H1 (cell line): ENCODE results near the gene ZNF763. TPM values are rescaled to one million over a fixed set of nuclear protein-coding genes. Genes with fewer than 3 reads are reported as not detected.

Source experiments
- CTCF ChIA-PET: fragments of 300-600 bp; sonication (Branson Sonifier 250); formaldehyde crosslinking; loops from one replicate; lab custom pipeline; 2021; ENCODE audit not compliant: partially characterized antibody; lab: Charles Lee
- POLR2A ChIA-PET: fragments of 300-600 bp; sonication (Branson Sonifier 250); formaldehyde crosslinking; loops from one replicate; lab custom pipeline; 2021; ENCODE audit warnings: inconsistent platforms; ENCODE audit not compliant: partially characterized antibody; lab: Charles Lee
- DNase-seq, 2 experiments: peaks; one replicate each; pipeline versions ENCODE4 v3.0.0 to v3.0.0-alpha.2; 2010 to 2022; ENCODE audit warnings: low spot score in 2 of 2, low read depth in 1 of 2, mixed read lengths in 1 of 2
- FAIRE-seq: peaks from 2 replicates; lab custom pipeline; 2011; peaks lifted over from hg19 to GRCh38; lab: Jason Lieb, UNC
- H2AFZ ChIP-seq: 2 replicates; pipeline ENCODE4 v1.8.1; 2012; ENCODE audit warnings: low read length, inconsistent platforms
- H2AK5ac ChIP-seq: 2 replicates; pipeline ENCODE4 v1.6.1; 2013; ENCODE audit warnings: low read depth, low read length
- H2BK120ac ChIP-seq: replicated peaks from 2 replicates; pipeline ENCODE3; 2013; ENCODE audit warnings: low read depth, low read length, inconsistent platforms
- H2BK12ac ChIP-seq: 2 replicates; pipeline ENCODE4 v1.6.1; 2013; ENCODE audit warnings: low read depth, low read length
- H2BK15ac ChIP-seq: 2 replicates; pipeline ENCODE4 v1.6.1; 2013; ENCODE audit warnings: low read length
- H2BK20ac ChIP-seq: 2 replicates; pipeline ENCODE4 v1.6.1; 2013; ENCODE audit warnings: low read length
- H2BK5ac ChIP-seq: 2 replicates; pipeline ENCODE4 v1.6.1; 2013; ENCODE audit warnings: low read depth, low read length
- H3K14ac ChIP-seq: 2 replicates; pipeline ENCODE4 v1.6.1; 2013; ENCODE audit warnings: inconsistent platforms; ENCODE audit not compliant: insufficient read length
- H3K18ac ChIP-seq: 2 replicates; pipeline ENCODE4 v1.6.1; 2013; ENCODE audit warnings: low read length; ENCODE audit errors: extremely low read depth
- H3K23ac ChIP-seq: 2 replicates; pipeline ENCODE4 v1.6.1; 2013; ENCODE audit warnings: inconsistent platforms; ENCODE audit not compliant: insufficient read length
- H3K23me2 ChIP-seq: 2 replicates; pipeline ENCODE4 v1.6.1; 2013; ENCODE audit warnings: low read depth, low read length
- H3K27ac ChIP-seq: 2 replicates; pipeline ENCODE4 v1.6.1; 2011; ENCODE audit warnings: low read depth, low read length, inconsistent platforms
- H3K27me3 ChIP-seq, 4 experiments: replicated peaks in 1 of 4; 1 replicate in 1 of 4; 2 replicates in 3 of 4; pipeline versions ENCODE4 v1.6.1 to v1.8.1; 2011 to 2013; ENCODE audit warnings: low read length in 3 of 4, mild to moderate bottlenecking in 3 of 4, inconsistent platforms in 2 of 4, mixed read lengths in 2 of 4, moderate library complexity in 1 of 4; ENCODE audit not compliant: control insufficient read depth in 3 of 4, insufficient read depth in 3 of 4; ENCODE audit errors: extremely low read depth in 1 of 4
- H3K36me3 ChIP-seq, 4 experiments: 2 replicates each; pipeline versions ENCODE4 v1.6.1 to v1.8.1; 2011 to 2013; ENCODE audit warnings: mild to moderate bottlenecking in 4 of 4, low read length in 3 of 4, moderate library complexity in 2 of 4, control low read depth in 1 of 4, inconsistent platforms in 1 of 4; ENCODE audit not compliant: insufficient read depth in 4 of 4, control insufficient read depth in 2 of 4
- H3K4ac ChIP-seq: replicated peaks from 2 replicates; pipeline ENCODE3; 2013; ENCODE audit warnings: low read length, low read depth, mixed read lengths, inconsistent platforms; ENCODE audit not compliant: insufficient read length
- H3K4me1 ChIP-seq, 4 experiments: replicated peaks in 1 of 4; 1 replicate in 1 of 4; 2 replicates in 3 of 4; pipeline versions ENCODE4 v1.6.1 to v1.8.1; 2011 to 2013; ENCODE audit warnings: low read length in 3 of 4, inconsistent platforms in 2 of 4, mixed read lengths in 1 of 4; ENCODE audit not compliant: insufficient read depth in 4 of 4, control insufficient read depth in 3 of 4
- H3K4me2 ChIP-seq, 2 experiments: 2 replicates each; pipeline versions ENCODE4 v1.6.1 to v1.8.1; 2011 to 2013; ENCODE audit warnings: low read depth in 2 of 2, low read length in 2 of 2, control low read depth in 1 of 2, inconsistent platforms in 1 of 2, mild to moderate bottlenecking in 1 of 2; ENCODE audit not compliant: insufficient read depth in 1 of 2
- H3K4me3 ChIP-seq, 4 experiments: fragments of 200-600, 300-600 bp in 1 of 4; sonication (generic), shearing (Covaris generic), sonication (Bioruptor Twin) in 1 of 4; 2 replicates each; pipeline versions ENCODE4 v1.5.1 to v1.8.1; 2011 to 2016; ENCODE audit warnings: low read length in 4 of 4, low read depth in 3 of 4, control low read depth in 2 of 4, inconsistent platforms in 2 of 4, mild to moderate bottlenecking in 2 of 4, mixed read lengths in 1 of 4, moderate library complexity in 1 of 4; ENCODE audit not compliant: insufficient read depth in 2 of 4; ENCODE audit errors: extremely low read depth in 1 of 4
- H3K56ac ChIP-seq: replicated peaks from 2 replicates; pipeline ENCODE3; 2013; ENCODE audit warnings: low read depth, mild to moderate bottlenecking, mixed read lengths, low read length, inconsistent platforms; ENCODE audit not compliant: insufficient read length
- H3K79me1 ChIP-seq: 2 replicates; pipeline ENCODE4 v1.6.1; 2013; ENCODE audit warnings: low read depth, low read length, control low read depth
- H3K79me2 ChIP-seq, 2 experiments: 2 replicates each; pipeline versions ENCODE4 v1.6.1 to v1.8.1; 2012 to 2013; ENCODE audit warnings: low read length in 2 of 2, mild to moderate bottlenecking in 2 of 2, inconsistent platforms in 1 of 2; ENCODE audit not compliant: insufficient read depth in 2 of 2, control insufficient read depth in 1 of 2
- H3K9ac ChIP-seq, 4 experiments: replicated peaks in 1 of 4; 1 replicate in 1 of 4; 2 replicates in 3 of 4; pipeline versions ENCODE4 v1.6.1 to v1.8.1; 2011 to 2013; ENCODE audit warnings: low read depth in 3 of 4, low read length in 3 of 4, control low read depth in 2 of 4, mild to moderate bottlenecking in 2 of 4, moderate library complexity in 2 of 4, inconsistent platforms in 1 of 4; ENCODE audit errors: extremely low read depth in 1 of 4
- H3K9me3 ChIP-seq, 2 experiments: 2 replicates each; pipeline versions ENCODE4 v1.6.1 to v1.8.1; 2012 to 2013; ENCODE audit warnings: mild to moderate bottlenecking in 2 of 2, moderate library complexity in 2 of 2, control low read depth in 1 of 2, inconsistent platforms in 1 of 2, low read depth in 1 of 2, low read length in 1 of 2, mixed read lengths in 1 of 2; ENCODE audit not compliant: insufficient read depth in 2 of 2
- H4K20me1 ChIP-seq, 2 experiments: replicated peaks in 1 of 2; 2 replicates each; pipeline versions ENCODE3 to v1.8.1; 2011 to 2013; ENCODE audit warnings: inconsistent platforms in 2 of 2, low read length in 2 of 2, mild to moderate bottlenecking in 1 of 2; ENCODE audit not compliant: insufficient read depth in 2 of 2, control insufficient read depth in 1 of 2
- H4K5ac ChIP-seq: 2 replicates; pipeline ENCODE4 v1.6.1; 2013; ENCODE audit warnings: low read length, low read depth, mixed read lengths, inconsistent platforms; ENCODE audit not compliant: insufficient read length
- H4K8ac ChIP-seq: 2 replicates; pipeline ENCODE4 v1.8.0; 2013; ENCODE audit warnings: mild to moderate bottlenecking, moderate library complexity, low read length, inconsistent platforms; ENCODE audit not compliant: insufficient read depth; ENCODE audit errors: extremely low read depth
- H4K91ac ChIP-seq: replicated peaks from 2 replicates; pipeline ENCODE3; 2013; ENCODE audit warnings: low read length, mixed read lengths, inconsistent platforms; ENCODE audit not compliant: insufficient read length
- CBX8 ChIP-seq: fragments of 300-800, 300-1000 bp; sonication (generic); IDR thresholded peaks from 2 replicates; pipeline ENCODE4 v1.7.1; 2016; ENCODE audit warnings: low read depth, low read length, borderline replicate concordance
- CEBPB ChIP-seq: IDR thresholded peaks from 2 replicates; pipeline ENCODE4 v1.6.1; 2012; ENCODE audit warnings: low read depth, low read length
- CHD1 ChIP-seq: IDR thresholded peaks from 2 replicates; pipeline ENCODE4 v1.6.1; 2012; ENCODE audit warnings: low read depth, low read length, improper control_type of control experiment
- CHD2 ChIP-seq: IDR thresholded peaks from 2 replicates; pipeline ENCODE4 v1.6.1; 2012; ENCODE audit warnings: low read length, improper control_type of control experiment
- HDAC2 ChIP-seq, 2 experiments: fragments of 300-600 bp in 1 of 2; sonication (generic) in 1 of 2; IDR thresholded peaks; 2 replicates each; pipeline ENCODE4 v1.6.1; 2011 to 2012; ENCODE audit warnings: low read depth in 2 of 2, low read length in 2 of 2, mild to moderate bottlenecking in 2 of 2, moderate library complexity in 2 of 2, borderline replicate concordance in 1 of 2, inconsistent platforms in 1 of 2
- SAP30 ChIP-seq: fragments of 300-600 bp; sonication (generic); IDR thresholded peaks from 2 replicates; pipeline ENCODE4 v1.7.1; 2012; ENCODE audit warnings: low read length, moderate library complexity, mild to moderate bottlenecking, inconsistent platforms; ENCODE audit not compliant: insufficient read depth, insufficient replicate concordance
- SP1 ChIP-seq: IDR thresholded peaks from 2 replicates; pipeline ENCODE4 v1.6.1; 2011; ENCODE audit warnings: low read depth, low read length
- WGBS, 2 experiments: shearing (Covaris generic) in 1 of 2; methylation state at CpG; one replicate each; pipeline versions ENCODE4 v1.1.6 to v1.1.7; 2013 to 2015; ENCODE audit warnings: low lambda C conversion rate in 2 of 2, mixed read lengths in 2 of 2, inconsistent platforms in 1 of 2, low coverage in 1 of 2, missing lambda C conversion rate in 1 of 2; ENCODE audit not compliant: insufficient replicate concordance in 2 of 2, insufficient coverage in 1 of 2, insufficient read length in 1 of 2; ENCODE audit errors: extremely low coverage in 1 of 2, missing lambda C conversion rate in 1 of 2; 5-methylcytosine and 5-hydroxymethylcytosine counted together
- polyA plus RNA-seq, 7 experiments: library from polyadenylated mRNA; depleted of rRNA in 3 of 7; stranded (reverse) in 5 of 7; unstranded in 2 of 7; fragments of >200 nt in 5 of 7; fragments of 200-250 nt in 2 of 7; gene quantifications; 1 replicate in 5 of 7; 2 replicates in 1 of 7; 4 replicates in 1 of 7; pipeline versions ENCODE4 v1.2.1 to v1.2.3, GENCODE V29; 2011 to 2013; ENCODE audit warnings: missing spikeins in 2 of 7, mixed read lengths in 2 of 7
- total RNA-seq: library from RNA; stranded (reverse); fragmentation: NEBNext Ultra II Directional; extraction: Animal tissue kit (Norgen Biotek cat#: 25700); gene quantifications from 2 replicates; pipeline ENCODE4 v1.2.1, GENCODE V29; 2021
- TF ChIP-seq, protein P1 (sequence below), 3 experiments: IDR thresholded peaks; 1 replicate in 2 of 3; 2 replicates in 1 of 3; pipeline versions ENCODE4 v1.5.1 to v1.6.1; 2011; ENCODE audit warnings: low read length in 3 of 3, mild to moderate bottlenecking in 3 of 3, inconsistent platforms in 2 of 3, low read depth in 1 of 3, moderate library complexity in 1 of 3; ENCODE audit not compliant: insufficient read depth in 1 of 3; ENCODE audit errors: control extremely low read depth in 1 of 3
- TF ChIP-seq, protein P2 (sequence below): IDR thresholded peaks from 2 replicates; pipeline ENCODE4 v1.6.1; 2012; ENCODE audit warnings: low read length, inconsistent platforms

Gene ZNF763
- total and polyA plus RNA-seq, 2 of the 8 experiments (the other 6 are each of a cell fraction or from before 2014, with no cell fraction given) = 0.39 to 1.7 TPM

DNA sequence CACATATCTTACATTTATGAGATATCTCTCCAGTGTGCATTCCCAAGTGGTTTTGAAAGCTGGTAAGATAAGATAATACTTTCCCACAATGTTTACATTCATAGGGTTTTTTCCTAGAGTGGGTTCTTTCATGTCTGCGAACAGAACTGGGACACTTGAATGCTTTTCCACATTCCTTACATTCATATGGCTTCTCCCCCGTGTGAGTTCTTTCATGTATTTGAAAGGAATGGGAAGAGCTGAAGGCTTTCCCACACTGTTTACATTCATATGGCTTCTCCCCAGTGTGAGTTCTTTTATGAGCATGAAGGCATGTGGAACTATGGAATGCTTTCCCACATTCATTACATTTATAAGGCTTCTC is 50.9 kb downstream of the ZNF763 start:
- no peak overlapping the region for H3K4me2 ChIP-seq
- FAIRE-seq (no peak), DNase-seq (no peak)
- H3K79me2 ChIP-seq = no peaks in the 10 kb centered on the region
- no peak overlapping the region for H2BK15ac ChIP-seq
- no peak overlapping the region for H4K8ac ChIP-seq
- peaks cover 72 to 78% of the 10 kb centered on the region in 2 experiments for H3K9me3 ChIP-seq
- H4K20me1 ChIP-seq = no peaks in the 10 kb centered on the region
- no peak overlapping the region for H3K9ac ChIP-seq
- H3K4me1 ChIP-seq = no peaks in the 10 kb centered on the region
- no peak overlapping the region for H4K91ac ChIP-seq
- H4K5ac ChIP-seq = no peak overlapping the region
- H3K14ac ChIP-seq = no peak overlapping the region
- WGBS, 2 experiments = 93% methylated on average over 2 of the region's 2 CpGs; no CpG with 5 or more reads in 1 of the 2 experiments
- no peaks in the 10 kb centered on the region; the same call in 1 of the 2 replicates for H3K79me1 ChIP-seq
- no peaks in the 10 kb centered on the region for H3K27me3 ChIP-seq
- H2BK120ac ChIP-seq = no peak overlapping the region
- no peak overlapping the region for H2BK20ac ChIP-seq
- ChIA-PET POLR2A (interaction anchor here (1.0 kb wide), 1 partner anchor 35 kb away, joined by 3 read pairs; no protein-coding TSS in a partner anchor), CTCF (interaction anchor here (1.1 kb wide), 1 partner anchor 27 kb away, joined by 4 read pairs; no protein-coding TSS in a partner anchor)
- no peak overlapping the region for H2BK5ac ChIP-seq
- H2BK12ac ChIP-seq = no peak overlapping the region
- H3K18ac ChIP-seq = no peak overlapping the region
- no peak overlapping the region for H3K4me3 ChIP-seq
- no peak overlapping the region for H3K27ac ChIP-seq
- H2AK5ac ChIP-seq = no peak overlapping the region
- H3K23me2 ChIP-seq = no peaks in the 10 kb centered on the region
- H3K36me3 ChIP-seq = peaks cover 6 to 70% (median 39%) of the 10 kb centered on the region in 4 experiments
- no peak overlapping the region for H3K23ac ChIP-seq
- H3K4ac ChIP-seq = no peak overlapping the region
- H2AFZ ChIP-seq = no peak overlapping the region
- H3K56ac ChIP-seq = no peak overlapping the region
- no peak for TF ChIP-seq SAP30
- no peak for TF ChIP-seq CHD2
- TF ChIP-seq, protein P1, sequence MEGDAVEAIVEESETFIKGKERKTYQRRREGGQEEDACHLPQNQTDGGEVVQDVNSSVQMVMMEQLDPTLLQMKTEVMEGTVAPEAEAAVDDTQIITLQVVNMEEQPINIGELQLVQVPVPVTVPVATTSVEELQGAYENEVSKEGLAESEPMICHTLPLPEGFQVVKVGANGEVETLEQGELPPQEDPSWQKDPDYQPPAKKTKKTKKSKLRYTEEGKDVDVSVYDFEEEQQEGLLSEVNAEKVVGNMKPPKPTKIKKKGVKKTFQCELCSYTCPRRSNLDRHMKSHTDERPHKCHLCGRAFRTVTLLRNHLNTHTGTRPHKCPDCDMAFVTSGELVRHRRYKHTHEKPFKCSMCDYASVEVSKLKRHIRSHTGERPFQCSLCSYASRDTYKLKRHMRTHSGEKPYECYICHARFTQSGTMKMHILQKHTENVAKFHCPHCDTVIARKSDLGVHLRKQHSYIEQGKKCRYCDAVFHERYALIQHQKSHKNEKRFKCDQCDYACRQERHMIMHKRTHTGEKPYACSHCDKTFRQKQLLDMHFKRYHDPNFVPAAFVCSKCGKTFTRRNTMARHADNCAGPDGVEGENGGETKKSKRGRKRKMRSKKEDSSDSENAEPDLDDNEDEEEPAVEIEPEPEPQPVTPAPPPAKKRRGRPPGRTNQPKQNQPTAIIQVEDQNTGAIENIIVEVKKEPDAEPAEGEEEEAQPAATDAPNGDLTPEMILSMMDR (IDR thresholded peaks at IDR 0.05; ENCODE audit: control extremely low read depth in 1 of 3, insufficient read depth in 1 of 3, low read depth in 1 of 3, low read length in 3 of 3) = no peak
- TF ChIP-seq CEBPB = no peak
- TF ChIP-seq HDAC2 (IDR thresholded peaks at IDR 0.05; ENCODE audit: borderline replicate concordance in 1 of 2, low read depth in 2 of 2, low read length in 2 of 2) = no peak
- no peak for TF ChIP-seq SP1
- TF ChIP-seq CBX8 = no peak
- TF ChIP-seq CHD1 = no peak
- TF ChIP-seq, protein P2, sequence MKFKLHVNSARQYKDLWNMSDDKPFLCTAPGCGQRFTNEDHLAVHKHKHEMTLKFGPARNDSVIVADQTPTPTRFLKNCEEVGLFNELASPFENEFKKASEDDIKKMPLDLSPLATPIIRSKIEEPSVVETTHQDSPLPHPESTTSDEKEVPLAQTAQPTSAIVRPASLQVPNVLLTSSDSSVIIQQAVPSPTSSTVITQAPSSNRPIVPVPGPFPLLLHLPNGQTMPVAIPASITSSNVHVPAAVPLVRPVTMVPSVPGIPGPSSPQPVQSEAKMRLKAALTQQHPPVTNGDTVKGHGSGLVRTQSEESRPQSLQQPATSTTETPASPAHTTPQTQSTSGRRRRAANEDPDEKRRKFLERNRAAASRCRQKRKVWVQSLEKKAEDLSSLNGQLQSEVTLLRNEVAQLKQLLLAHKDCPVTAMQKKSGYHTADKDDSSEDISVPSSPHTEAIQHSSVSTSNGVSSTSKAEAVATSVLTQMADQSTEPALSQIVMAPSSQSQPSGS = no peak
